ENCODE measurements around the gene PATZ1.
A peak's percentile ranks its signal among the peaks of the same experiment; 100 is the strongest.

The PATZ1 gene

DNA sequence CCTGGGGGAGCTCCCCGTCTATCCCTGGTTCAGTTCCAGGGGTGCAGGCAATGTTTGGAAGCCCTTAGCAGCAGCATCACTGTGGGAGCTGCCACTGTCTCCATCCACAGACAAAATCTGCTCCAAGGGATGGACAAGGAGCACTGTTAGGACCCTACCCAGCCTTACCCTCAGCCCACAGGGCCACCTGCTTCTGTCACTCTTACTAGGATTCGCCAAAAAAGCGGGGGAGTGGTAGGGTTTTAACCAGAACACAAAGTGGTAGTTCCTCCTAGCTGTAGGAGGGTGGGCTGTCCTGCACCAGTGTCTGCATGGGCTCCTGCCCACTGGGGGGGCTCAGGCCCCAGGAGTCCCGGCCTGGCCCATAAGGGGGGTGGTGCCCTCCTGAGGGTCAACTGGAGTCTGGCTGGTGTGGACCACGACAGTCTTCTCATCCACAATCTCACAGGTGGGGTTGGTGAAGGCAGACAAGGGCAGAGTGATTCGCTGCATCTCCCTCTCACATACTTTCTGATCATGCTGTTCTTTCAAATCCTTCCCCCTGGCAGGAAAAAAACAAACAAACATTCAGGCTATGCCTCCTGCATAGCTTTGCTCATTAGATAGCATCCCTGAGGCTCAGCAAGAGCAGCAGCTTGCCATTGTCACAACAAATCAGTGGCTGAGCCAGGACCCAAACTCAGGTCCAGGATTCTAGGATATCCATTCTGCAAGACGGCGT is 63.2 kb downstream of the PATZ1 start (continued):
- TF ChIP-seq ZNF544 (tag by site-specific recombination; IDR thresholded peaks at IDR 0.05) (no peak), ZNF473 (tag by site-specific recombination; IDR thresholded peaks at IDR 0.05) (no peak)
- TF ChIP-seq, protein P1, sequence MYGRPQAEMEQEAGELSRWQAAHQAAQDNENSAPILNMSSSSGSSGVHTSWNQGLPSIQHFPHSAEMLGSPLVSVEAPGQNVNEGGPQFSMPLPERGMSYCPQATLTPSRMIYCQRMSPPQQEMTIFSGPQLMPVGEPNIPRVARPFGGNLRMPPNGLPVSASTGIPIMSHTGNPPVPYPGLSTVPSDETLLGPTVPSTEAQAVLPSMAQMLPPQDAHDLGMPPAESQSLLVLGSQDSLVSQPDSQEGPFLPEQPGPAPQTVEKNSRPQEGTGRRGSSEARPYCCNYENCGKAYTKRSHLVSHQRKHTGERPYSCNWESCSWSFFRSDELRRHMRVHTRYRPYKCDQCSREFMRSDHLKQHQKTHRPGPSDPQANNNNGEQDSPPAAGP (tag by site-specific recombination; IDR thresholded peaks at IDR 0.05): no peak

DNA sequence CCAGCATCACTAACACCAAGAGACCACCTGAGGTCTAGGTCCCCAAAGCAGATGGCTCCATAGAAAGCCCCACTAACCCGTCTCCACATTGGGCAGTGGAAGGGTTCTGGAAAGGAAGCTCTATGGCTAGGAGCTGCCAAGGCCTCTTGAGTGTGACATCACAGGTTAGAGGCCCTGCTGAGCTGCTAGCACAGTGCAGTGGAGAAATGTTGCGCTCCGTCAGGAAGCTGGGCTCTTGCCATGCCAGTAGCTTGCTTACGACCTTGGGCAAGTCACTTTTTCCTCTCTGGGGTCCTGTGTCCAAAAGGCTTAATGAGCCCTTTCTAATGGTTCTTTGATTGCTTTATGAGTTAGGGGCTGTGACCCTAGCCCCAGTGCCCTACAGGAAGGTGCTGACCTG is 64.4 kb downstream of the PATZ1 start:
- Histone ChIP-seq H3K4me1 (ENCODE audit: control insufficient read depth, insufficient read depth, low read length) (no peaks in the 10 kb centered on the region), H3K4me3 (ENCODE audit: low read depth, low read length) (no peak overlapping the region), H3K36me3 (ENCODE audit: control insufficient read depth in 2 of 2, insufficient read depth in 1 of 2, low read length in 2 of 2) (peaks cover 0 to 51% of the 10 kb centered on the region in 2 experiments; a peak in 1 of 3 replicates), H3K9me3 (ENCODE audit: control insufficient read depth, insufficient read depth, low read depth, low read length) (no peaks in the 10 kb centered on the region), H3K27ac (ENCODE audit: extremely low read depth, low read depth, low read length) (no peak overlapping the region)
- TF ChIP-seq ZNF426 (tag by site-specific recombination; IDR thresholded peaks at IDR 0.05) (no peak), ZNF221 (tag by site-specific recombination; IDR thresholded peaks at IDR 0.05; ENCODE audit: borderline replicate concordance) (no peak), ZIC2 (tag by site-specific recombination; IDR thresholded peaks at IDR 0.05) (peak; percentile 44)
- TF ChIP-seq, protein P2, sequence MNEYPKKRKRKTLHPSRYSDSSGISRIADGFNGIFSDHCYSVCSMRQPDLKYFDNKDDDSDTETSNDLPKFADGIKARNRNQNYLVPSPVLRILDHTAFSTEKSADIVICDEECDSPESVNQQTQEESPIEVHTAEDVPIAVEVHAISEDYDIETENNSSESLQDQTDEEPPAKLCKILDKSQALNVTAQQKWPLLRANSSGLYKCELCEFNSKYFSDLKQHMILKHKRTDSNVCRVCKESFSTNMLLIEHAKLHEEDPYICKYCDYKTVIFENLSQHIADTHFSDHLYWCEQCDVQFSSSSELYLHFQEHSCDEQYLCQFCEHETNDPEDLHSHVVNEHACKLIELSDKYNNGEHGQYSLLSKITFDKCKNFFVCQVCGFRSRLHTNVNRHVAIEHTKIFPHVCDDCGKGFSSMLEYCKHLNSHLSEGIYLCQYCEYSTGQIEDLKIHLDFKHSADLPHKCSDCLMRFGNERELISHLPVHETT (tag by site-specific recombination; IDR thresholded peaks at IDR 0.05): no peak
- POLR2A ChIA-PET: interaction anchor here (1.4 kb wide), 1 partner anchor 9 kb away, joined by 4 read pairs; no protein-coding TSS in a partner anchor
- CTCF ChIA-PET: interaction anchor here (0.8 to 2.5 kb wide), 4 partner anchors 9 to 70 kb away, joined by 4 to 30 read pairs (median 6); partner anchors contain the start of genes LIMK2 and PIK3IP1

DNA sequence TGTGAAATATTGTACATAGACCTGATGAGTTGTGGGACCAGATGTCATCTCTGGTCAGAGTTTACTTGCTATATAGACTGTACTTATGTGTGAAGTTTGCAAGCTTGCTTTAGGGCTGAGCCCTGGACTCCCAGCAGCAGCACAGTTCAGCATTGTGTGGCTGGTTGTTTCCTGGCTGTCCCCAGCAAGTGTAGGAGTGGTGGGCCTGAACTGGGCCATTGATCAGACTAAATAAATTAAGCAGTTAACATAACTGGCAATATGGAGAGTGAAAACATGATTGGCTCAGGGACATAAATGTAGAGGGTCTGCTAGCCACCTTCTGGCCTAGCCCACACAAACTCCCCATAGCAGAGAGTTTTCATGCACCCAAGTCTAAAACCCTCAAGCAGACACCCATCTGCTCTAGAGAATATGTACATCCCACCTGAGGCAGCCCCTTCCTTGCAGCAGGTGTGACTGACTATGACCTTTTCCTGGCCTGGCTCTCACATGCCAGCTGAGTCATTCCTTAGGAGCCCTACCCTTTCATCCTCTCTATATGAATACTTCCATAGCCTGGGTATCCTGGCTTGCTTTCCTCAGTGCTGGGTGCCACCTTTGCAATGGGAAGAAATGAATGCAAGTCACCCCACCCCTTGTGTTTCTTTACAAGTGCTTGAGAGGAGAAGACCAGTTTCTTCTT is 66.2 kb downstream of the PATZ1 start:
- Histone ChIP-seq H3K9me3 (ENCODE audit: control insufficient read depth, insufficient read depth, low read depth, low read length) (no peaks in the 10 kb centered on the region), H3K27ac (ENCODE audit: extremely low read depth, low read depth, low read length) (no peak overlapping the region), H3K4me3 (ENCODE audit: low read depth, low read length) (no peak overlapping the region), H3K36me3 (ENCODE audit: control insufficient read depth in 2 of 2, insufficient read depth in 1 of 2, low read length in 2 of 2) (peaks cover 11 to 63% of the 10 kb centered on the region in 2 experiments), H3K4me1 (ENCODE audit: control insufficient read depth, insufficient read depth, low read length) (no peaks in the 10 kb centered on the region)
- CTCF ChIA-PET: interaction anchor here (1.3 to 2.1 kb wide), 2 partner anchors 10 to 12 kb away, joined by 4 to 12 read pairs; partner anchors contain the start of gene PIK3IP1
- no peak for TF ChIP-seq ZNF747 (tag by site-specific recombination; IDR thresholded peaks at IDR 0.05)
- TF ChIP-seq, protein P3, sequence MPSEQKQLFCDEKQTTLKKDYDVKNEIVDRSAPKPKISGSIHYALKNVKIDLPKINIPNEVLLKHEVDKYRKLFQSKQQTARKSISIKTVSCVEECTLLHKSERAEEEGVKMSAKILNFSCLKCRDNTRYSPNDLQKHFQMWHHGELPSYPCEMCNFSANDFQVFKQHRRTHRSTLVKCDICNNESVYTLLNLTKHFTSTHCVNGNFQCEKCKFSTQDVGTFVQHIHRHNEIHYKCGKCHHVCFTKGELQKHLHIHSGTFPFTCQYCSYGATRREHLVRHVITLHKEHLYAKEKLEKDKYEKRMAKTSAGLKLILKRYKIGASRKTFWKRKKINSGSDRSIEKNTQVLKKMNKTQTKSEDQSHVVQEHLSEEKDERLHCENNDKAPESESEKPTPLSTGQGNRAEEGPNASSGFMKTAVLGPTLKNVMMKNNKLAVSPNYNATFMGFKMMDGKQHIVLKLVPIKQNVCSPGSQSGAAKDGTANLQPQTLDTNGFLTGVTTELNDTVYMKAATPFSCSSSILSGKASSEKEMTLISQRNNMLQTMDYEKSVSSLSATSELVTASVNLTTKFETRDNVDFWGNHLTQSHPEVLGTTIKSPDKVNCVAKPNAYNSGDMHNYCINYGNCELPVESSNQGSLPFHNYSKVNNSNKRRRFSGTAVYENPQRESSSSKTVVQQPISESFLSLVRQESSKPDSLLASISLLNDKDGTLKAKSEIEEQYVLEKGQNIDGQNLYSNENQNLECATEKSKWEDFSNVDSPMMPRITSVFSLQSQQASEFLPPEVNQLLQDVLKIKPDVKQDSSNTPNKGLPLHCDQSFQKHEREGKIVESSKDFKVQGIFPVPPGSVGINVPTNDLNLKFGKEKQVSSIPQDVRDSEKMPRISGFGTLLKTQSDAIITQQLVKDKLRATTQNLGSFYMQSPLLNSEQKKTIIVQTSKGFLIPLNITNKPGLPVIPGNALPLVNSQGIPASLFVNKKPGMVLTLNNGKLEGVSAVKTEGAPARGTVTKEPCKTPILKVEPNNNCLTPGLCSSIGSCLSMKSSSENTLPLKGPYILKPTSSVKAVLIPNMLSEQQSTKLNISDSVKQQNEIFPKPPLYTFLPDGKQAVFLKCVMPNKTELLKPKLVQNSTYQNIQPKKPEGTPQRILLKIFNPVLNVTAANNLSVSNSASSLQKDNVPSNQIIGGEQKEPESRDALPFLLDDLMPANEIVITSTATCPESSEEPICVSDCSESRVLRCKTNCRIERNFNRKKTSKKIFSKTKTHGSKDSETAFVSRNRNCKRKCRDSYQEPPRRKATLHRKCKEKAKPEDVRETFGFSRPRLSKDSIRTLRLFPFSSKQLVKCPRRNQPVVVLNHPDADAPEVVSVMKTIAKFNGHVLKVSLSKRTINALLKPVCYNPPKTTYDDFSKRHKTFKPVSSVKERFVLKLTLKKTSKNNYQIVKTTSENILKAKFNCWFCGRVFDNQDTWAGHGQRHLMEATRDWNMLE (tag by site-specific recombination; conservative IDR thresholded peaks at IDR 0.05; ENCODE audit: low read depth): no peak
- no peak for TF ChIP-seq ZEB2 (tag by site-specific recombination; IDR thresholded peaks at IDR 0.05)
- TF ChIP-seq, protein P4, sequence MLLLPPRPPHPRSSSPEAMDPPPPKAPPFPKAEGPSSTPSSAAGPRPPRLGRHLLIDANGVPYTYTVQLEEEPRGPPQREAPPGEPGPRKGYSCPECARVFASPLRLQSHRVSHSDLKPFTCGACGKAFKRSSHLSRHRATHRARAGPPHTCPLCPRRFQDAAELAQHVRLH (tag by site-specific recombination; IDR thresholded peaks at IDR 0.05): no peak
- TF ChIP-seq, protein P5, sequence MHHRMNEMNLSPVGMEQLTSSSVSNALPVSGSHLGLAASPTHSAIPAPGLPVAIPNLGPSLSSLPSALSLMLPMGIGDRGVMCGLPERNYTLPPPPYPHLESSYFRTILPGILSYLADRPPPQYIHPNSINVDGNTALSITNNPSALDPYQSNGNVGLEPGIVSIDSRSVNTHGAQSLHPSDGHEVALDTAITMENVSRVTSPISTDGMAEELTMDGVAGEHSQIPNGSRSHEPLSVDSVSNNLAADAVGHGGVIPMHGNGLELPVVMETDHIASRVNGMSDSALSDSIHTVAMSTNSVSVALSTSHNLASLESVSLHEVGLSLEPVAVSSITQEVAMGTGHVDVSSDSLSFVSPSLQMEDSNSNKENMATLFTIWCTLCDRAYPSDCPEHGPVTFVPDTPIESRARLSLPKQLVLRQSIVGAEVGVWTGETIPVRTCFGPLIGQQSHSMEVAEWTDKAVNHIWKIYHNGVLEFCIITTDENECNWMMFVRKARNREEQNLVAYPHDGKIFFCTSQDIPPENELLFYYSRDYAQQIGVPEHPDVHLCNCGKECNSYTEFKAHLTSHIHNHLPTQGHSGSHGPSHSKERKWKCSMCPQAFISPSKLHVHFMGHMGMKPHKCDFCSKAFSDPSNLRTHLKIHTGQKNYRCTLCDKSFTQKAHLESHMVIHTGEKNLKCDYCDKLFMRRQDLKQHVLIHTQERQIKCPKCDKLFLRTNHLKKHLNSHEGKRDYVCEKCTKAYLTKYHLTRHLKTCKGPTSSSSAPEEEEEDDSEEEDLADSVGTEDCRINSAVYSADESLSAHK (tag by site-specific recombination; IDR thresholded peaks at IDR 0.05): no peak
- TF ChIP-seq ZNF214 (tag by site-specific recombination; IDR thresholded peaks at IDR 0.05; ENCODE audit: borderline replicate concordance): no peak
- TF ChIP-seq ZNF202 (tag by site-specific recombination; IDR thresholded peaks at IDR 0.05; ENCODE audit: borderline replicate concordance): no peak
- no peak for TF ChIP-seq ZNF23 (tag by site-specific recombination; IDR thresholded peaks at IDR 0.05; ENCODE audit: borderline replicate concordance)
- TF ChIP-seq ZNF658 (tag by site-specific recombination; IDR thresholded peaks at IDR 0.05): no peak
- no peak for TF ChIP-seq ZNF654 (tag by site-specific recombination; IDR thresholded peaks at IDR 0.05; ENCODE audit: low read depth)
- no peak for TF ChIP-seq TRIM28 (IDR thresholded peaks at IDR 0.05; ENCODE audit: borderline replicate concordance, low read length)
- no peak for TF ChIP-seq ZNF776 (tag by site-specific recombination; IDR thresholded peaks at IDR 0.05; ENCODE audit: borderline replicate concordance)
- TF ChIP-seq ZNF175 (tag by site-specific recombination; IDR thresholded peaks at IDR 0.05): no peak
- TF ChIP-seq ZNF211 (tag by site-specific recombination; IDR thresholded peaks at IDR 0.05; ENCODE audit: low read depth): no peak
- POLR2A ChIA-PET: no interaction called here
